Activated effector memory CD4-positive, alpha-beta T cell treated with Interleukin-2 at 50 U/mL for 16 hours (primary cell): ENCODE measurements around the gene WIPF3.

Source experiments
- DNase-seq: peaks from one replicate; pipeline ENCODE4 v3.0.0-alpha.2; 2020

WIPF3 gene

DNA sequence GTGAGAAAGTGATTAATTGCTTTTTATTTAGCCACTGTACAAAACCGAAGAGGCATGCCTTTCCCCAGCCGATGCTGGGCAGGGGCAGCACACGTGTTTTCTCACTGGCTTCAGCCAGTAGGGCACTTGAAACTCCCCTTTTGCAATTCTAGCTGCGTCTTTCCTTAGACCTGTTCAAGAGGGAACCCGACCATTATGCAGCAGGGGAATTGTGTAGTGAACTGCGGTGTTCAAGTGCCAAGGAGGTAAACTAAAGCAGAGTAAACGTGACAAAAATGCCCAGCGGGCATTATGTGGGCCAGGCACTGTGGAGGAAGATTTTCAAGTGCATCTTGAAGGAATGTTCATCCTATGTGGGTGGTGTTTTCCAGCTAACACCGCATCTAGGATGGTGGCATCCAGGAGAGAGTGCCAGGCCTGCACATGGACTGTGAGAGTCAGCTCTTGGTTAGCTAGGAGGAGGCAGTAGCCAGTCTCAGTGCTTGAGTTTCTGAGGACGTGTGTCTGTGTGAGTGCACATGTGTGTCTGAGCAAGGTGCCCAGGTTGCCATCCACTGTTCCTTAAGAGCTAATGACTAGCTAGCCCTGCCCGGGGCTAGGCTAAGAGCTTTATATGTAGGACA lies 3.3 kb downstream of the WIPF3 start:
- DNase-seq = no peak

DNA sequence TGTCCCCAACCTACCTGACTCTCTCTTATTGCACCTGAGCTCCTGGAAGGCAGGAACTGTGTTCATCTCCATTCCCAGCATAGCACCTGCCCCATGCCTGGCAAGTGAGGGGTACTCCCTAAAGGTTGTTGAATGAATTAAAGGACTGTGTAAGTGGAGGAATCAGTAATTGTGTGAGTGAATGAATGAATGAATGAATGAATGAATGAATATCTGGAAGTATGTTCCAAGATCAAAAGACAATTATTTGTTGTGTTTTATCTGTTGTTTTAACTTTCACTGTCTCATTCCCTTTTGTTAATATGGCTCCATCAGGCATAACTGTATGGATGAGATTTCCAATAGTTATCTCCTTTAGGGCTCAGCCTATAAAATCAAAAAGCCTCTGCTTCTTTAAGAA lies 4.0 kb downstream of the WIPF3 start:
- DNase-seq = no peak

DNA sequence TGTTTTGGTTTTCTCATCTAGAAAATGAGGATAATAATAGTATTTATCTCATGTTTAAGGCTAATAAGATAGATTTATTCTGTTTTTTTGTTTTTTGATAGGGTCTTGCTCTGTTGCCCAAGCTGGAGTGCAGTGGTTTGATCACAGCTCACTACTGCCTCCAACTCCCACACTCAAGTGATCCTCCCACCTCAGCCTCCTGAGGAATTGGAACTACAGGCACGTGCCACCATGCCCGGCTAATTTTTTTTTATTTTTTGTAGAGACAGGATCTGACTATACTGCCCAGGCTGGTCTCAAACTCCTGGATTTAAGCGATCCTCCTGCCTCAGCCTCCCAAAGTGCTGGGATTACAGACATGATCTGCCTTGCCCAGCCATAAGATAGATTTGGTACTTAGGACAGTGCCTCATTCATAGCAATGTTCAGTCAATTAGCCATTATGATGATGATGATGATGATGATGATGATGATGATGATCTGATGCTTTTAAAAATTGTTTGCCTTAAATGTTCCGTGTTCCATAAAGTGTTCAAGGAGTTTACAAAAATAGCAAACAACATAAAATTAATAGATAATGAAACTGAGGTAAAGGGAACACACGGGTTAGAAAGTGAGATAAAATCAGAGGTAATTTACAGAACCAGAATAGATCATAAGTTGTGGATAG lies 4.6 kb downstream of the WIPF3 start:
- no peak for DNase-seq

DNA sequence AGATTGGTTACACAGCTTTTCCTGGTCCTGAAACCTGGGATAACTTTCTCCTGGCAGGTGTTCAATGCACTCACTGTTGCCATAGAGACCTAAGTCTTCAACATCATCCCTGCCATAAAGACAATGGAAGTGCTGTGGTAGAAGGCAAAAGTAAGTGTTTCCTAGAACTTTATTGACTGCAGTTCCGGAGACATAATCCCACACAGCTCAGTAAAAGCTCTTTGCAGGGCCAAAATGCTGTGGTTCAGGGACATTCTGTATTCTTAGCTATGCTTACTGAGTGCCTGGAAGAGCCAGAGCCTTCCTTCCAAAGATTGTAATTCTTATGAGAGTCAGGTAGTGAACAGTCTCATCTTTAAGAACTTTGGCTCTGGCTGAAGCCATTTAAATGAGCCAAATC lies 5.3 kb downstream of the WIPF3 start:
- no peak for DNase-seq

DNA sequence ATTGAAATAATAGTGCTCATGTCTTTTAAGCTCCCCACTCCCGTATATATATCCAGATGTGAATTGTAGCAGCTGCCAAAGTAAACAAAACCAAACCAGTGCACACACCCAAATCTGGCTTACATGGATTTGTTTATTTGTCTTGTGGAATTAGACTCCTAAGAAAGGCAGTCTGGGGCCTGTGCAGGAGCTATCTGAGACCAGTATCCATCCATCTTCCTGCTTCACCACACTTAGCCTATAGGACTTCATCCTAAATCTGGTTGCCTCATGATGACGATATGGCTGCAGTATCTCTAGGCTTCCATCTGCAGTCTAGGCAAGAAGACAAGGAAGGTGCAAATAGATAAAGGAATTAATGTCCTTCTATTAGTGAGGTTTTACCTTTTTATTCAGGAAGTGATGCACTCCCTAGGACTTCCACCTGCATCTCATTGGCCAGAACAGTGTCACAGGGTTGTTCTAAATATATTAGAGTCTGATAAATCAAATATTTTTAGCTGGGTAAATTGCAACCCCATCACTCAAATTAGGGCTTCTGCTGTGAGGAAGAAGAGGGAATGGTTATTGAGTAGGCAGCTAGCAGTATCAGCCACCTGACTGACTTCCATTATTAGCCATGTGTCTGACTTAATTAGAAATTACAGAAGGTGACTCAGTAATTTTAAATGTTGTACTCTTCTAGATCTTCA lies 6.0 kb downstream of the WIPF3 start:
- DNase-seq = no peak

DNA sequence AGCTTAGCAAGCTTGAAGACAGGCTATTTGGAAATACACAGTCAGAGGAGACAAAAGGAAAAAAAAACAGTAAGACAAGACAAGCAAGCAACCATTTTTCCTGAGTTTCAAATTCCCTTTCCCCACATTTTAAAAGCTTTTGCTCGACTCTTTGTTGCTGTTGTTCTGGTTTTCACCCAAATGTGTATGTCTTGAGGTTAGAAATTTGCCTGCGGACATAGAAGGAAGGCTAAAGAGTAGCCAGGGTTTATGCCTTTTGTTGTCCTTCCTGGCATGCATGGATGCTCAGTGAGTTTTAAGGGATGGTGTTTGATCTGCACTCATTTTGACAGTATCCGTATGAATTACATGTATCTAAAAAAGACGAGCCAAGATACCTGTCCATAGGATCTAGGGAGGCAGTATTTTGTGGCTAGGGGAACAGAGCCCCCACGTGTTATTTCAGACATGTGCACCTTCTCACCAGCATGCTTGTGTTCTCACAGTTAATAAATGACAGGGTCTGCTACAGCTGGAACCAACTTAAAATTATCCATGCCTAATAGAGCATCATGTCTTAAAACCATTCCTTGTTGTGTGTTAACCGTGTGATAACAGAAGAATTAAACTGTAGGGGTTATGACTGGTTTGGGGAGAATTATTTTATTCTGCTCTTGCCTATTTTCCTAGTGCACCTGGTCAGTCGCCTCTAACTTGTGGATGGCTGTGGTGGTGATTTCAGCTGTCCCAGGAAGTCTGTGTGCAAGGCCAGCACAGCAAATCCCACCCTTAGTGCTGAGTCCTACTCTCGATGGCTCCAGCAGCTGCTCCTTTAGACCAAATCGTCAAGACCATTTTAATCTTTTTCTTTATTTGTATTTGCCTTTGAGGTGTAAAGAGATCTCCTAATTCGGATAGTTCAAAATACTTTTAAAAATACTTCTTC lies 9.1 kb downstream of the WIPF3 start:
- DNase-seq = no peak

DNA sequence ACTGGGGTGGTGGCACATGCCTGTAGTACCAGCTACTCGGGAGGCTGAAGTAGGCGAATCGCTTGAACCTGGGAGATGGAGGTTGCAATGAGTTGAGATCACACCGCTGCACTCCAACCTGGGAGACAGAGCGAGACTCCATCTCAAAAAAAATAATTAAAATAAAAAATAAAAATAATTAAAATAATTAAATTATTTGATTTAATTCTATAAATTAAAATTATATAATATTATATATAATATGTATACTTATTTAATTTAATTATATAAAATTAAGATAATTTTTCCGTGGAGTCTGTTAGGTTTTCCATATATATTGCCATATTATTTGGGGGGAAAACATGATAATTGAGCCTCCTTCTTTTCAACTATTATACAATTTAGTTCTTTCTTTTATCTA lies 12.0 kb downstream of the WIPF3 start:
- DNase-seq = no peak

DNA sequence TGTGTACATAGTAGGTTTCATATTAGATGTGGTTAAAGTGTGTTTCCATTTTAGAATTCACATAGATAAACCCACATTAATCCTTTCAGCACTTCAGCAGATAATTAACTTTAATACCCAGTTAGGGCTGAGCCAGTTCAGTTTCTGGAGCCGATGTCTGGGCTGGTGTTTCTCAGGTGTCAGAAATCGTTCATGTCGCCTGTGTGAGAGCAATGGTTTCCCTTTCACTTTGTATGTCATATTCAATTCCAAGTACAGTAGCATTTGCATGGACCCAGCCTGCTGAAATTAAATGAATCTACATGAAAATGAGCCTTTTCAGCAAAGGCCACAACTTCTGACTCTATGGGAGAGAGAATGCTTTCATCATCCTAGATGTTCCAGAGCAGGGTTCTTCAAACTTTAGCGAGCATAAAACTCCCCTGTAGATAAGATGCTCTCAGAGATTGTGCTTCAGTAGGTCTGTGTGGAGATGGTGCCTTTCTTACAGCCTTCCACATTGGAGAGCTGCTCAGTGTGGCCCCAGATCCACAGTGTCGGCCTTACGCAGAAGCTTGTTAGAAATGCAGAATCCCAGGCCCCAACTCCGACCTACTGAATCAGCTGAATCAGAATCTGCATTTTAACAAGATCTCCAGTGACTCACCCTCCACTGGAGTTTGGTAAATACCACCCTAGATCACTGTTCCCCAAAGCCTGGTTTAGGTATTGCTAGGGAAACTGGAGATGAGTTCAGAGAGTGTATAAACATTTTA lies 19.6 kb downstream of the WIPF3 start:
- no peak for DNase-seq

DNA sequence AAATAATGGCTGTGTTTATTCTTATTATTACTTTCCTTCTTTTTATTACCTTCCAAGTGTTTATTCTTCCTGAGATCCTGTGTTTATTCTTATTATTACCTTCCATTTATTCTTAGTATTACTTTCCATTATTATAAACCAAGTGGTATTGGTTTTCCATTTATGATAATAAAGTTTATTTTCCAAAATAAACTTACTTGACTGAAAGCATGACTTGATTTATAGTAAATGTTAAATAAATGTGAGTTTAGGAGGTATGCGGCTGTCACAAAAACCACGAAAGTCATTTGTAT lies 20.2 kb downstream of the WIPF3 start:
- no peak for DNase-seq

DNA sequence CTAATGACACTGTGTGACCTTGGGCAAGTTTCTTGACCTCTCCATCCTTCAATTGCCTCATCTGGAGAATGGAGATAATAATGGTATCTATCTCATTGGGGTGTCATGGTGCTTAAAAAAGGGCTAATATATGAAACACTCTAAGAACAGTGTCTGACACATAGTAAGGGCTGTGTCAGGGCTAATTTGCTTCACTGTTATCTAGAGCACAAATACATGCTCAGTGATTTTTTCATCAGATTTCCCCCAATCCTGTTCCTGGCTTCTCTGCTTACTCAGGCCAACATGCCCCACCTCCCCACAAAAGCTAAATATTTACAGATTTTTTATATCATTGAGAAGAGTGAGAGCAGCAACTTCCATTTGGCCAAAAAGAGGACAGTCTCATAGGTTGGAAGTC lies 20.6 kb downstream of the WIPF3 start:
- DNase-seq = no peak

DNA sequence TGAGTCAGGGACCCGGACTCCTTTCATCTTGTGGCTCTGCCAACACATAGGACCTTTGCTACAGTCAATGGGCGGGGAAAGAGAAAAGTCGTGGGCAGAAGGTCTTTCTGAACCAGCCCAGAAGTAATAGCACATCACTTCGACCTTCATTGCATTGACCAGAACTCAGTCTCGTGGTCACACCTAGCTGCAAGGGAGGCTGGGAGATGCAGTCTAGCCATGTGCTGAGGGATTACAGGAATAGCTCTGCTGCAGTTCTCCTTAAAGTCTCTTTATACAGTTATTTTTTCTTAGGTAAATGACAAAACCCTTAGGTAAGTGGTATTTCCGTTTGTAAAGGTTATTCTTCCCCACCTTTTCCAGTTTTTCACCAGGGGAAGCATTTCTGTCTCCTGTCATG lies 25.4 kb downstream of the WIPF3 start:
- no peak for DNase-seq

DNA sequence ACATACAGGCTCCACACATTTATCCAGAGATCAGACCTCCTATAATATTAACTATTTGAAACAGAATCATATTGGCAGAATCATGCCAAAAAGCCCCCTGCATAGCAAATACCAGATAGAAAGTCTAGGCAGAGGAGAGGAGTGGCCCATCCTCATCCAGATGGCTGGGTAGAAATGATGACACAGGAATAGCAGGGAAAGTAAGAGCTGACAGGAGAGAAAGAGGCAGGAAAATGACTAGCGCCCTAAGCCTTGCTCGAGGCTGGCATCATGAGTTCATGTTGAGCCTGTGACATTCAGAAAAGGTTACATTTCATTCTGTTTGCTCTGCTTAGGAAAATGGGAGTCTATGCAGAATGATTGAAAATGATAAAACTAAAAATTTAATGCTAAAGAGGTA lies 27.6 kb downstream of the WIPF3 start:
- no peak for DNase-seq

DNA sequence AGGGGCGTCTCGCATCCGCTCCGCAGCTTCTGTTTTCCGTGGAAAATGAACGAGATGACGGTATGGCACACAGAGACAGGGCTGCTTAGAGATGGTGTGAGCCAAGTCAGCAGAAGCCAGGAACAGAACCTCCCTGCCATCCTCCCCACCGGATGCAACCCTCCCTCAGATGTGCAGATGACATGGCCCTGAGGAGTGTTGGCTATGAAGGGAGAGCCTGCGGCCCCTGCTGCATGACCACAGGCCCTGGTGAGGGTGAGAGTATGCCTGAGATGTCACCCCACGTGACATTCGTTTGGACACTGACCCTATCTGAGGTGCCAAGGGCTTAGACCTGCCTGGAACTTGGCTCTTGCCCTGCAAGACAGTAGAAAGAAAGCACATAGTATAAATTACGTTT lies 29.4 kb downstream of the WIPF3 start:
- no peak for DNase-seq

DNA sequence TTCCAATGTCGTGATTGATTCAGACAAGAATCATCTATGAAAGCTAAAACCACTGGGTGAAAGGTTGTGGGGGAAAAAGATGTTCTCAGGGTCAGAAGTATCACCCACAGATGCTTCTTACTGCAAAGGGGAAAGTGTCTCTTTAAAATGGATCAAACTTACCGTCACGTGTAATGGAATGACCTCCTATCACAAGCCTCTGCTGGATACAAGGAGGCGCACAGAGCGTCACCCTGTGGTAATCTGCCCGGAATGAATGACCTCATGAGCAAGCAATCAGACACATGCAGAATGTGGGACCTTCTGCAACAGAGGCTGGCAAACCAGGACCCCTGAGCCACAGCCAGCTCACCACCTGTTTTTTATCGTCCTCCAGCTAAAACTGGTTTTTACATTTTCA lies 33.0 kb downstream of the WIPF3 start:
- no peak for DNase-seq

DNA sequence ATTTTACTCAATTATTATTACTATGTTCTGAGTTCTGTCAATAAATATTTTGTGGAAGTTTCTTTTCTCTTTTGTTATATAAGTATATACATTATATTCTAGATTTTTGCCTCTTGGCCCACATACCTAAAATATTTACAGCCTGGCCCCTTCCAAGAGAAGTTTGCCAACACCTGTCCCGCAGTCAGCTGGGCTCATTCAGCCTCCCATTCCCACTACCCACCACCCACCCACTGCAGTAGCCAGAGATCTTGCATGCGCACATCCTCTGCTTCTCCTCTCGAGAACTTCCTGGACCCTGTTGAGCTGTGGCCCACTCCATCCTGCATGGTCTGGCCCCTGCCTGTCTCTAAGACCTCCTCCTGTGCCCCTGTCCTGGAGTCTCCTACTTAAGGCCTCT lies 33.6 kb downstream of the WIPF3 start:
- DNase-seq = no peak

DNA sequence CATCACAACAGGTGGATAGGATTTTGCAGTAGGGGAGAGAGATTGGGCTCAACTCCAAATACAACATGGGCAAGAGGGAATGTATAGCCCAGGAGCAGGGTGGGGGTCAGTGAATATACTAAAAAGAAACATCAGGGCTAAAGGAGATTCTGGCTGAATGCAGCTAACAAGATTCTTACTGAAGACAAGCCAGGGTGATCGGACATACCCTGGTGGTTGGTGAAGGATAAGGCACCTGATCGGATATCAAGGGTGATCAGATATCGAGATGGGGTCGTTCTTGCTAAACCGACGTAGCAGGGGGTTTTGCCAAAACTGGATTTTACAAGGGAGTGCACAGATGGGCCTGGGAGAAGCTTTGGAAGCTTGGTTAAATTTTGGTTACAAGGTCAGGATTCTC lies 34.4 kb downstream of the WIPF3 start:
- DNase-seq = no peak

DNA sequence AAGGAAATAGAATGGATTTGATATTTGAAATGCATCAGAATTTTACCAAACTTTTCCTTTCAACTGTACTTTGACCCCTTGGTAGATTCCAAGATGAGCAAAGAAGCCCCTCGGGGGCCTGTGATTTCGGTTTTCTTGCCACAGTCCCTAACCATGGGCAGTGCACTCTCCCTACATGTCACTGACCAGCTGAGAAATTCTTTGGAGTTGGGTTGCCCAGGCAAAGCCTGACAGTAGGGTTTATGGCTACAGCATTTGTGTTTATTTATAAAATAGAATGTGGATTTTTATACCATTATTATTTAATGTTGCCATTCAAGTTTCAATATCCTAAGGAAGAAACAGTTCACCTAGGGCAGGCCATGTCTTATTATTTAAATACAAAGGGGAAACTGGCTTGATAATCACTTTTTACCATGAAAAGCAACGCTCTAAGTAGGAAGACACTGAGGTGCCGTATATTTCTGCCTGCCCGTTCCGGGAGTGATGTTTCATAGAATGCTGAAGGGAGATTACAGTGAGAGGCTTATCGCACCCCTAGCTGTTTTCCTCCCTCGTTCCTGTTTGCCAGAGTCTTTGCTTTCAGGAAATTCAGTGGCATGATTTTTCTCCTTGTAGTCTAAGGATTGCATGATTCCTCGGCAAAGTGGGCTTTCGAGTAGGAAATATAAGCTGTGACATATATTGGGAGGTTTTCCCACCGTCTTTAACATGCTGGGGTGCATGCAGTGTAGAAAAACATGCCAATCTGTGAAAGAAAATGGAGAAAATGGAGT lies 35.8 kb downstream of the WIPF3 start:
- no peak for DNase-seq

DNA sequence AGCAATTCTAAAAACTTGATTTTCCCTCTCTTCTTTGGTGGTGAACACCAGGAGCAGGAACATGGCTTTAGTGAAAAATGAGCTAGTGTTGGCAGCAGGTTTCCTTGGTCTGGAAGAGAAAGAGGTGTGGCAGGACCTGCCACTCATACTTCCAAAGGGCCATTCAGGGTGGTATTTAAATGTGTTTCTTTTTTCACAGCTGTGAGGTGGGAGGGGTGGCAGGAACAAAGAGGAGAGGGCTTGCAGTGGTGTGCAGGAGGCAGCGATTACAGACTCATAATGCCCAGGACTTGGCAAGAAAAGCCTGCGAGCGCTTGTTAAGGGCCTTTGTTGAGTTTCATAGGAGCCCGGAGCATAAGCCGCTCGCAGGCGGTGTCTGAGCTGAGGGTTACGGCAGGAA lies 36.8 kb downstream of the WIPF3 start:
- no peak for DNase-seq

DNA sequence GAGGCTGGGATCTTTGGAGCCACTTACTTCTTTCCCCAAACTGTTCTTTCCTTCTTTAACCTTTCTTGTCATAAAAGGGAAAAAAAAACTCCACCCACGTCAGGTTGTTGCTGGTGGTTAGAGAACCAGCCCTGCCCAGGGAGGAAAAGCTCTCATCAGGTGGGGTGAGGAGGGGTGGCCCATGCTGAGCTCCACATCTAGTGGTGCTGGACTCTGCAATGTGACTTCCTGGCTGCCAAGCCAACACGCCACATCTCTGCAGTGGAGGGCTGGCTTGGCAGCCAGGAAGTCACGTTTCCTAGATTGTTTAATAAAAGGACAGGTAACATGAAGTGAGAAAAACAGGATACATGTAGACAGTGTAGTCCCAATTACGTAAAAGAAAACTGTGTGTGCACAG lies 37.4 kb downstream of the WIPF3 start:
- no peak for DNase-seq

DNA sequence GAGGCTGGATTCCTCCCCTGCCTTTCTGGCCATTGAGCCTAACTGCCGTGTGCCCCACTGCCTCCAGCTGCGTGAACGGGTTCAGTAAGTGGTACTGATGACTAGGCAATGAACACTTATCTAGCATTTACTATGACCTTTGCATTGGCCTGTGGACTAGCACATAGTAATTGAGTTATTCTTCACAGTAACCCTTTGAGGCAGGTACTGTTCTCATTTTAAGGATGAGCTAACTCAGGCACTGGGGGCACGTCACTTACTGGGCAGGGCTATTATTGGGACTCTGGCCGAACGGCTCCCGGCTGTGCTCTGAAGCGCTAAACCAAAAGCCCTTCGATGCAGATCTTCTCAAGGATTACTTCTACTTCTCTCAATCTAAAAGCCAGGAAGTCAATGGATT lies 38.3 kb downstream of the WIPF3 start:
- DNase-seq = no peak

DNA sequence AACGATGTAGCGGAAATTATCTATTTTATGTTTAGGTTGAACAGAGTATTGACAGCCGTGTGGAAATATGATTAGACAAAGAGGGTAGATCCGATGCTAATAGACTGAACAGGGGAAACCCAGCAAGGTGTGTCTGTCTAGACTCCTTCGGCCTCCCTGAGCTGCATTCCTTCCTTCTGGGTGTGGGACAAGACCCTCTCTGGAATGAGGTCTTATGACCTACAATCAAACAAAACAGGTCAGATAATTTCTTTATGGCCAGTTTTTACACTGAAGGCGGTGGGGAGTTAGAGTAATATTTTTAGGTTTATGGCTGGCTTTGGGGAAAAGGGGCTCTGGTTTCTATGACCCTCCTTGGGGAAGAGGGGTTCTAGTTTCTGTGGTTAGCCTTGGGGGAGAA lies 41.2 kb downstream of the WIPF3 start:
- DNase-seq = no peak

DNA sequence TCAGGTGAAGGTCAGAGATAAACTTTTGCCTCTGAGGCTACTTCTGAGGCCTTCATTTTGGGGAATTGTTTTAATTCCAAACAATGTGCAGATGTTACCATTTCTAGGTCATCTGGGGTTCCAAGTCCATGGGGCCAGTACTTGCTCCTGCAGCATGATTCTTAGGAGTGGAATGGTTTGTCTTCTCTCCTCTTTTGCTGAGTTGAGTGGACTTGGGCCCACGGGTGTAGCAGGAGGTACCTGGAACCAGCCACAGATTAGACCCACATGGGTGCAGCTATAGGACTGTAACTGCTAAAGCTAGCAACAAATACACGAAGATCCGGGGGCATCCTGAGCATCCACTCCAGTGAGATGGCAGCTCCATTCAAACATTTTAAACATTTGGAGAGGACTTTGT lies 41.6 kb downstream of the WIPF3 start:
- DNase-seq = no peak
